Cardiac muscle cell (in vitro differentiated cells and primary cell): Measurements from ENCODE around the gene CLCN3. TPM values are rescaled to one million over a fixed set of nuclear protein-coding genes. Genes with fewer than 3 reads are reported as not detected.

Experiments
- DNase-seq, 2 donors: peaks; one replicate each; pipeline versions ENCODE4 v3.0.0 to v3.0.0-alpha.2; 2010 to 2017; ENCODE audit warnings: low read depth in 1 of 2, low spot score in 1 of 2
- H3K27ac ChIP-seq: fragments of 200-600 bp; sonication (generic); 2 replicates; pipeline ENCODE4 v1.5.1; 2016
- H3K27me3 ChIP-seq: fragments of 200-600 bp; sonication (generic); 2 replicates; pipeline ENCODE4 v1.6.0; 2016; ENCODE audit warnings: control low read depth
- H3K36me3 ChIP-seq: fragments of 200-600 bp; sonication (generic); 2 replicates; pipeline ENCODE4 v1.5.1; 2016; ENCODE audit warnings: control low read depth
- H3K4me1 ChIP-seq: fragments of 200-600 bp; sonication (generic); 2 replicates; pipeline ENCODE4 v1.8.1; 2017; ENCODE audit warnings: low read depth, mild to moderate bottlenecking, mixed run types
- H3K4me3 ChIP-seq: fragments of 200-600 bp; sonication (generic); 2 replicates; pipeline ENCODE4 v1.5.1; 2016; ENCODE audit warnings: mild to moderate bottlenecking
- H3K9me3 ChIP-seq: fragments of 200-600 bp; sonication (generic); 2 replicates; pipeline ENCODE4 v1.5.1; 2017; ENCODE audit warnings: low read depth, mild to moderate bottlenecking, control low read depth
- polyA plus RNA-seq: library from polyadenylated mRNA; unstranded; fragments of >200 nt; fragmentation: Nextera tagmentation; extraction: Ambion mirVana; gene quantifications from 2 replicates; pipeline ENCODE4 v1.2.1, GENCODE V29; 2016
- total RNA-seq: library from RNA; depleted of rRNA; stranded (reverse); fragments of >200 nt; gene quantifications from 2 replicates; pipeline ENCODE4 v1.2.3, GENCODE V29; 2016
- TF ChIP-seq, protein P1 (sequence below): IDR thresholded peaks from 2 replicates; pipeline ENCODE4 v1.5.1; 2012; ENCODE audit warnings: low read depth, mild to moderate bottlenecking, low read length

CLCN3 gene
- total and polyA plus RNA-seq, 2 experiments from 2014 or later, result 22.4 to 48.7 TPM

DNA sequence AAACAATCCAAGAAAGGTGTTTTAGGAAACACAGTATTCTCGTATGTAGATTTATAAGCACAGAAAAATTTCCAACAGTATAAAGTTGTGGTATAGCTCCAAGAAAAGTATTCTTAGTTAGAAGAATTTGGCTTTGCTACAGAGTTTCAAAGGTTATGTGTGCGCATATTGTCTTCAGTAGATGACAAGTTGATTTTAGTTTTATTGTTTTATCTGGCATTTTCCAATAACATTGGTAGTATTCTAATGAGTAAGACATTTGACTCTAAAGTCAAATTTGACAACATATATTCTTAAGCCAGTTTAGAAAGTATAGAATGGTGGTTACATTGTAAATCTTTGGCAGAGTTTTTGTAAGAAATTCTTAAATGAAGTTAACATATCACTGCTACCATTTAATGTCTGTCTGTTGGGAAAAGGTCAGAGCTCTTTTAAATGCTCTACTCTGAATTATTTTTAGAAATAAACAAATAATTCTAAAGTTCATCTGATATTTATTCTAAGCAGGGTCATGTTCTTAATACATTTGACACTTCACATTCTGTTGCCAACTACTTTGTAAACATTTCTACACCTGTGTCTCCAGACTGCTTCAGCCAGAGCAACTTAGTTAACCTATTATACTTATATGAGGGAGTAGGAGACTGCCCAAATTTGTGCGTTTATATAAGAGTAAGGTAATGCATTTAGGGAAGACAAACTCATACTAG lies 30.0 kb downstream of the CLCN3 start:
- Histone ChIP-seq H3K27me3 (no peaks in the 10 kb centered on the region), H3K9me3 (no peaks in the 10 kb centered on the region), H3K4me1 (peaks cover 26% of the 10 kb centered on the region), H3K27ac (peak overlapping the region; percentile 91), H3K36me3 (no peaks in the 10 kb centered on the region), H3K4me3 (no peak overlapping the region)
- TF ChIP-seq, protein P1, sequence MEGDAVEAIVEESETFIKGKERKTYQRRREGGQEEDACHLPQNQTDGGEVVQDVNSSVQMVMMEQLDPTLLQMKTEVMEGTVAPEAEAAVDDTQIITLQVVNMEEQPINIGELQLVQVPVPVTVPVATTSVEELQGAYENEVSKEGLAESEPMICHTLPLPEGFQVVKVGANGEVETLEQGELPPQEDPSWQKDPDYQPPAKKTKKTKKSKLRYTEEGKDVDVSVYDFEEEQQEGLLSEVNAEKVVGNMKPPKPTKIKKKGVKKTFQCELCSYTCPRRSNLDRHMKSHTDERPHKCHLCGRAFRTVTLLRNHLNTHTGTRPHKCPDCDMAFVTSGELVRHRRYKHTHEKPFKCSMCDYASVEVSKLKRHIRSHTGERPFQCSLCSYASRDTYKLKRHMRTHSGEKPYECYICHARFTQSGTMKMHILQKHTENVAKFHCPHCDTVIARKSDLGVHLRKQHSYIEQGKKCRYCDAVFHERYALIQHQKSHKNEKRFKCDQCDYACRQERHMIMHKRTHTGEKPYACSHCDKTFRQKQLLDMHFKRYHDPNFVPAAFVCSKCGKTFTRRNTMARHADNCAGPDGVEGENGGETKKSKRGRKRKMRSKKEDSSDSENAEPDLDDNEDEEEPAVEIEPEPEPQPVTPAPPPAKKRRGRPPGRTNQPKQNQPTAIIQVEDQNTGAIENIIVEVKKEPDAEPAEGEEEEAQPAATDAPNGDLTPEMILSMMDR, result no peak
- no peak for DNase-seq

- Histone ChIP-seq H3K4me3 (no peak overlapping the region), H3K4me1 (peaks cover 30% of the 10 kb centered on the region), H3K27ac (no peak overlapping the region), H3K36me3 (no peaks in the 10 kb centered on the region), H3K9me3 (no peaks in the 10 kb centered on the region), H3K27me3 (no peaks in the 10 kb centered on the region)
- DNase-seq, result no peak
- TF ChIP-seq, protein P1, result no peak
Measured at GRCh38 chr4:169652535-169652934, 32.2 kb downstream of the CLCN3 start.

DNA sequence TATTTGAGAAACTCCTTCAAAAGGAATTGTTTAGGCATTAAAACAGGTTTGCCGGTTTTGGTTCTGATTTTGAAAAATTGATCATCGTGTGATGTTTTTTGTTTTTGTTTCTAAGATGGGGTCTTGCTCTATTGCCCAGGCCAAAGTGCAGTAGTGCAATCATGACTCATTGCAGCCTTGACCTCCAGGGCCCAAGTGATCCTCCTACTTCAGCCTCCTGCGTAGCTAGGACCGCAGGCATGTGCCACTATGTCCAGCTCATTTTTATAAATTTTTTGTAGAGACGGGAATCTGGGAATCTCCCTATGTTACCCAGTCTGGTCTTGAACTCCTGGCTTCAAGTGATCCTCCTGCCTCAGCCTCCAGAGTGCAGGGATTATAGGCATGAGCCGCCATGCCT lies 35.0 kb downstream of the CLCN3 start:
- no peaks in the 10 kb centered on the region for H3K27me3 ChIP-seq
- no peak overlapping the region for H3K27ac ChIP-seq
- no peaks in the 10 kb centered on the region for H3K36me3 ChIP-seq
- peaks cover 37% of the 10 kb centered on the region for H3K4me1 ChIP-seq
- TF ChIP-seq, protein P1, result no peak
- no peak overlapping the region for H3K4me3 ChIP-seq
- DNase-seq, result no peak
- no peaks in the 10 kb centered on the region for H3K9me3 ChIP-seq

DNA sequence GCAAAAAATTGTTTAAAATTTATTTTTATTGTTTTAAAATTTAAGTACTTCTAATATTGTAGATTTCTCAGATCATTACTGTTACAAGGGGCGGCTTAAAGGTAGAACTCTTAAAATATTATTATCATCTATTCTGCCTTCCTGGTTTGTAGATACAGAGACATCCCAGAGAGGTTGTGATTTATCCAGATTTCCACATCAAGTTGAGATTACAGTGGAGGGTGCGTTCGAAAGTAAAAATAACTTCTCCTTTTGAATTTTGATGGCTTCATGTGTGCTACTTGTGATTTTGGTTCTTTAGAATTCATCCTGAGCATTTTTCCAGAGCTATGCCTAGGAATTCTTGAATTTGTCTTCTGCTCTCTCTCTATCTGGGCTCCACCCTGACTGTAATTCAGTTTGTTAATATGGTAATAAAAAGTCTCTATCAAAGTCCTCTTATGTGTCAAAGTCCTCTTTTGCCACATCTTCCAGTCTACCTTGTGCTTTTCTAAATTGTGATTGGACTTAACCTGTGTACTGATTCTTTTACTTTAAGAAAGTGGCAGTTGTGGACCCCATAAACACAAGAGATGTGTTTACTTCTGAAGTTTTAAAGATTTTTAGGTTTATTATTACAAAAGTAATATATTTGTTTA lies 37.2 kb downstream of the CLCN3 start:
- no peaks in the 10 kb centered on the region for H3K36me3 ChIP-seq
- H3K27ac ChIP-seq, result peak overlapping the region; percentile 16
- H3K4me1 ChIP-seq, result peaks cover 30% of the 10 kb centered on the region
- TF ChIP-seq, protein P1, result no peak
- no peak overlapping the region for H3K4me3 ChIP-seq
- no peaks in the 10 kb centered on the region for H3K9me3 ChIP-seq
- no peak for DNase-seq
- no peaks in the 10 kb centered on the region for H3K27me3 ChIP-seq

DNA sequence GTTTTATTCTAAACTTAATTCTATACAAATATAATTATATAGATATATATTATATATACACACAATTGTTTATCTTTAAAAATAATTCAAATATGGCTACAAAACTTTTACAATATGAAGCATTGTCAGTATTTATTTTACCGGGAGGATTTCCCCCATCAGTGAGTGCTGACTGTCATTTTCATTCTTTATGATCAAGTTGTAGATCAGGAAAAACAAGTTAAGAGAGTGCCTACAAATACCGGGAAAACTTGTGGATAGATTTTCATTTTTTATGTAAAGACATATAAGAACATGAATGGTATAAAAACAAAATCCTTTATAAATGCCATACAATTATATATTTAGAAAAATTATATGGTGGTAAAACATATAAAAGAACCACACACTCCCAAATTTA lies 37.8 kb downstream of the CLCN3 start:
- Histone ChIP-seq H3K9me3 (no peaks in the 10 kb centered on the region), H3K27ac (no peak overlapping the region)
- TF ChIP-seq, protein P1, result no peak

More for the DNA sequence above, 37.8 kb downstream of the CLCN3 start:
- no peaks in the 10 kb centered on the region for H3K27me3 ChIP-seq
- H3K4me1 ChIP-seq, result peaks cover 30% of the 10 kb centered on the region
- DNase-seq, result no peak
- no peaks in the 10 kb centered on the region for H3K36me3 ChIP-seq
- H3K4me3 ChIP-seq, result no peak overlapping the region
